ENCODE data around the gene TERB1.

DNA sequence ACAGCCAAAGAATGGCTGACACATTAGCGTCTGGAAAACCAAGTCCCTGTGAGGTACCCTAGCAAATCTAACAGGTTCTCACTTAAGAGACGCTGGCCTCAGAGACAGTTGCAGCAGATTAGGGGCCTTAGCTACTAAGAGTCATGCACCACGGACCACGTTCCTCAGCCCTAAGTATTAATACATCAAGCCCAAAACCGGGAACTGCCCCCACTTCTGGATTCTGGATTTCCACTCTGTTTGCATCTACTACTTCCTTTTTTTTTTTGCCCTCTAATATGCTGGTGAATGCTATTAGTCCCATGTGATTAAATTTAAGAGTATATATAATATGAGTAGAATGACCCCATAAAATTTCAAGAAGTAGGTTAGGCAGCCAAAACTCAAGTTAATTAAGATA is 775 bp upstream of the TERB1 start:
- TF ChIP-seq CTCF (IDR thresholded peaks at IDR 0.05): no peak
- TF ChIP-seq POLR2A (IDR thresholded peaks at IDR 0.05): no peak
